Right ventricle myocardium inferior (tissue), 1 donor: ENCODE data around the gene MAD1L1. TPM values are rescaled to one million over a fixed set of nuclear protein-coding genes. Genes with fewer than 3 reads are reported as not detected.

Experiments
- ATAC-seq: fragments of 200-7000 bp; cut with Tn5 transposase; one replicate; pipeline ENCODE4 v1.9.1; 2020; ENCODE audit warnings: mild to moderate bottlenecking, moderate library complexity
- DNase-seq: peaks from one replicate; pipeline ENCODE4 v3.0.0; 2021; ENCODE audit errors: missing footprints
- intact Hi-C: fragments of 100-400 bp; cut with DNase I; formaldehyde crosslinking; loops from one replicate; pipeline ENCODE4 v1.11.0; 2022
- total RNA-seq: library from RNA; stranded (reverse); fragmentation: NEBNext Ultra II Directional; extraction: Animal tissue kit (Norgen Biotek cat#: 25700); gene quantifications from one replicate; pipeline ENCODE4 v1.2.1, GENCODE V29; 2021
- donor health status: DM: no; HTN: yes; CAD: no; lungs with severe emphysema.

MAD1L1 gene
- total RNA-seq, 1 donor from 2014 or later: 19.1 TPM

GRCh38 chr7:2015251-2015871, 217.4 kb downstream of the MAD1L1 start:
- no peak for ATAC-seq

GRCh38 chr7:2014391-2015241, 218.1 kb downstream of the MAD1L1 start:
- DNase-seq (peak; percentile 74), ATAC-seq (no peak)
- intact Hi-C loops: no loop called here

More at GRCh38 chr7:2015251-2015871, 217.4 kb downstream of the MAD1L1 start:
- peak; percentile 69 for DNase-seq
- intact Hi-C loops: no loop called here

GRCh38 chr7:2013381-2014311, 219.1 kb downstream of the MAD1L1 start:
- ATAC-seq (no peak), DNase-seq (peak; percentile 60)
- intact Hi-C loops: no loop called here

GRCh38 chr7:2012981-2013380, 219.8 kb downstream of the MAD1L1 start:
- DNase-seq: peak; percentile 82
- intact Hi-C loops: no loop called here
- ATAC-seq: no peak

- intact Hi-C loops: no loop called here
- ATAC-seq: no peak
- DNase-seq: peak; percentile 72
Observed at GRCh38 chr7:2012044-2012900, 220.5 kb downstream of the MAD1L1 start.

GRCh38 chr7:2011266-2012043, 221.3 kb downstream of the MAD1L1 start:
- peak; percentile 71 for DNase-seq
- intact Hi-C loops: no loop called here
- ATAC-seq: no peak

GRCh38 chr7:2010551-2011265, 222.0 kb downstream of the MAD1L1 start:
- DNase-seq: peak; percentile 27
- intact Hi-C loops: loop anchor here (1.0 kb wide), 1 partner anchor 76 kb away; no protein-coding TSS in a partner anchor
- no peak for ATAC-seq

GRCh38 chr7:2010101-2010500, 222.6 kb downstream of the MAD1L1 start:
- intact Hi-C loops: loop anchor here (1.0 kb wide), 1 partner anchor 76 kb away; no protein-coding TSS in a partner anchor
- DNase-seq (peak; percentile 59), ATAC-seq (no peak)

GRCh38 chr7:2009541-2010001, 223.2 kb downstream of the MAD1L1 start:
- DNase-seq (peak; percentile 85), ATAC-seq (peak; percentile 79)
- intact Hi-C loops: loop anchor here (1.0 to 5.0 kb wide), 2 partner anchors 42 to 77 kb away; no protein-coding TSS in a partner anchor

- DNase-seq (peak; percentile 76), ATAC-seq (peak; percentile 86)
- intact Hi-C loops: loop anchor here (5.0 kb wide), 1 partner anchor 42 kb away; no protein-coding TSS in a partner anchor
Observed at GRCh38 chr7:2008936-2009540, 223.7 kb downstream of the MAD1L1 start.

GRCh38 chr7:2008101-2008935, 224.4 kb downstream of the MAD1L1 start:
- peak; percentile 47 for DNase-seq
- no peak for ATAC-seq
- intact Hi-C loops: loop anchor here (5.0 kb wide), 1 partner anchor 41 kb away; no protein-coding TSS in a partner anchor

- intact Hi-C loops: loop anchor here (5.0 kb wide), 1 partner anchor 40 kb away; no protein-coding TSS in a partner anchor
- DNase-seq (peak; percentile 18), ATAC-seq (no peak)
Observed at GRCh38 chr7:2007551-2007950, 225.2 kb downstream of the MAD1L1 start.

GRCh38 chr7:2006921-2007381, 225.8 kb downstream of the MAD1L1 start:
- intact Hi-C loops: loop anchor here (5.0 kb wide), 1 partner anchor 40 kb away; no protein-coding TSS in a partner anchor
- ATAC-seq (no peak), DNase-seq (peak; percentile 67)

GRCh38 chr7:2006231-2006771, 226.4 kb downstream of the MAD1L1 start:
- intact Hi-C loops: loop anchor here (5.0 kb wide), 1 partner anchor 39 kb away; no protein-coding TSS in a partner anchor
- DNase-seq (peak; percentile 51), ATAC-seq (no peak)
